SK-N-SH (cell line): ENCODE measurements around the gene ALDH16A1. TPM values are rescaled to one million over a fixed set of nuclear protein-coding genes. Genes with fewer than 3 reads are reported as not detected.

Experiments
- CTCF ChIA-PET: fragments of 300-600, 350-600 bp; formaldehyde crosslinking; extraction: SDS; loops from one replicate; lab custom pipeline; 2021; lab: Yijun Ruan, JAX
- POLR2A ChIA-PET: fragments of 350-600 bp; sonication (Branson Sonifier 250); formaldehyde crosslinking; extraction: SDS; loops from one replicate; lab custom pipeline; 2020; ENCODE audit warnings: antibody characterized with exemption, inconsistent platforms; lab: Yijun Ruan, JAX
- DNase-seq: peaks from one replicate; pipeline ENCODE4 v3.0.0; 2012
- H2AFZ ChIP-seq: fragments of 200-600 bp; sonication (generic); 2 replicates; pipeline ENCODE4 v1.8.1; 2016; ENCODE audit warnings: antibody characterized with exemption, mild to moderate bottlenecking, low read depth
- H3F3A ChIP-seq: fragments of 200-600 bp; sonication (generic); replicated peaks from 2 replicates; pipeline ENCODE3; 2016; ENCODE audit warnings: antibody characterized with exemption, mild to moderate bottlenecking; ENCODE audit not compliant: insufficient read depth
- H3K27ac ChIP-seq, 2 experiments: fragments of 200-500 bp in 1 of 2; fragments of 200-600 bp in 1 of 2; sonication (Bioruptor generic) in 1 of 2; sonication (generic), shearing (Covaris generic) in 1 of 2; 2 replicates each; pipeline versions ENCODE4 v1.5.1 to v1.6.1; 2014 to 2016; ENCODE audit warnings: low read depth in 2 of 2, inconsistent platforms in 1 of 2, low read length in 1 of 2, mild to moderate bottlenecking in 1 of 2, mixed read lengths in 1 of 2
- H3K27me3 ChIP-seq: fragments of 200-600 bp; sonication (generic), shearing (Covaris generic); 2 replicates; pipeline ENCODE4 v1.6.1; 2016; ENCODE audit warnings: mixed run types; ENCODE audit not compliant: insufficient read depth
- H3K36me3 ChIP-seq, 2 experiments: fragments of 200-500 bp in 1 of 2; fragments of 200-600 bp in 1 of 2; sonication (Bioruptor generic) in 1 of 2; sonication (generic) in 1 of 2; replicated peaks in 1 of 2; 2 replicates each; pipeline versions ENCODE3 to v1.5.1; 2014 to 2016; ENCODE audit warnings: low read length in 1 of 2, mild to moderate bottlenecking in 1 of 2; ENCODE audit not compliant: insufficient read depth in 2 of 2, control insufficient read depth in 1 of 2
- H3K4me1 ChIP-seq, 2 experiments: fragments of 200-500 bp in 1 of 2; fragments of 200-600 bp in 1 of 2; sonication (Bioruptor generic) in 1 of 2; sonication (generic), shearing (Covaris generic) in 1 of 2; 2 replicates each; pipeline versions ENCODE4 v1.5.1 to v1.6.1; 2014 to 2016; ENCODE audit warnings: low read depth in 1 of 2, low read length in 1 of 2, mixed run types in 1 of 2; ENCODE audit not compliant: insufficient read depth in 2 of 2, control insufficient read depth in 1 of 2
- H3K4me2 ChIP-seq: fragments of 200-600 bp; sonication (generic), shearing (Covaris generic); 2 replicates; pipeline ENCODE4 v1.6.1; 2017; ENCODE audit warnings: mixed run types
- H3K4me3 ChIP-seq, 2 experiments: fragments of 200-500 bp in 1 of 2; fragments of 200-600 bp in 1 of 2; sonication (Bioruptor generic) in 1 of 2; sonication (generic), shearing (Covaris generic) in 1 of 2; 2 replicates each; pipeline versions ENCODE4 v1.5.1 to v1.8.1; 2014 to 2016; ENCODE audit warnings: low read depth in 2 of 2, inconsistent platforms in 1 of 2, low read length in 1 of 2, mild to moderate bottlenecking in 1 of 2, mixed read lengths in 1 of 2, moderate library complexity in 1 of 2
- H3K79me2 ChIP-seq: fragments of 200-600 bp; sonication (generic); 2 replicates; pipeline ENCODE4 v1.8.1; 2017; ENCODE audit warnings: mild to moderate bottlenecking; ENCODE audit not compliant: insufficient read depth
- H3K9ac ChIP-seq: fragments of 200-600 bp; sonication (generic); 2 replicates; pipeline ENCODE4 v1.6.1; 2017; ENCODE audit warnings: mixed run types
- H3K9me2 ChIP-seq: fragments of 200-600 bp; sonication (generic); 2 replicates; pipeline ENCODE4 v1.6.1; 2017; ENCODE audit warnings: mixed run types
- H3K9me3 ChIP-seq: fragments of 200-600 bp; sonication (generic); 2 replicates; pipeline ENCODE4 v1.6.1; 2017; ENCODE audit warnings: mixed run types, mild to moderate bottlenecking, moderate library complexity
- H4K20me1 ChIP-seq: fragments of 200-600 bp; sonication (generic); 2 replicates; pipeline ENCODE4 v1.6.1; 2017; ENCODE audit warnings: mild to moderate bottlenecking, mixed run types; ENCODE audit not compliant: insufficient read depth
- CHD2 ChIP-seq: fragments of 150-350 bp; IDR thresholded peaks from 2 replicates; pipeline ENCODE4 v1.6.1; 2018; ENCODE audit warnings: low read length; ENCODE audit not compliant: partially characterized antibody
- ELF1 ChIP-seq: IDR thresholded peaks from 2 replicates; pipeline ENCODE4 v1.4.0; 2012
- EZH2phosphoT487 ChIP-seq: fragments of 200-600 bp; sonication (generic); IDR thresholded peaks from 2 replicates; pipeline ENCODE4 v1.6.1; 2017; ENCODE audit warnings: low read depth, mixed run types, mild to moderate bottlenecking, antibody characterized with exemption, moderate library complexity, borderline replicate concordance
- FOSL2 ChIP-seq: IDR thresholded peaks from 2 replicates; pipeline ENCODE4 v1.4.0; 2012; ENCODE audit warnings: low read depth, mild to moderate bottlenecking, moderate library complexity, borderline replicate concordance
- FOXJ3 ChIP-seq: sonication (generic); formaldehyde crosslinking; IDR thresholded peaks from 2 replicates; pipeline ENCODE4 v1.5.1; 2020; ENCODE audit warnings: mild to moderate bottlenecking, missing genetic modification reagents
- FOXM1 ChIP-seq: IDR thresholded peaks from 2 replicates; pipeline ENCODE4 v1.4.0; 2012; ENCODE audit warnings: low read depth, mild to moderate bottlenecking
- GABPA ChIP-seq: IDR thresholded peaks from 2 replicates; pipeline ENCODE4 v1.4.0; 2012; ENCODE audit warnings: low read depth, mild to moderate bottlenecking
- GATA2 ChIP-seq: sonication (generic); formaldehyde crosslinking; IDR thresholded peaks from 2 replicates; pipeline ENCODE4 v1.5.0; 2020; ENCODE audit warnings: mild to moderate bottlenecking, missing genetic modification reagents
- IRF3 ChIP-seq: fragments of 150-350 bp; IDR thresholded peaks from 2 replicates; pipeline ENCODE4 v1.6.1; 2016; ENCODE audit warnings: mild to moderate bottlenecking, low read depth, low read length
- MAX ChIP-seq: IDR thresholded peaks from 2 replicates; pipeline ENCODE4 v1.4.0; 2012; ENCODE audit warnings: low read depth
- RAD21 ChIP-seq: IDR thresholded peaks from 2 replicates; pipeline ENCODE4 v1.6.1; 2012; ENCODE audit warnings: mild to moderate bottlenecking, low read length
- SMC3 ChIP-seq: IDR thresholded peaks from 2 replicates; pipeline ENCODE4 v1.6.1; 2012; ENCODE audit warnings: low read depth, low read length, improper control_type of control experiment
- TCF12 ChIP-seq: IDR thresholded peaks from 2 replicates; pipeline ENCODE4 v1.4.0; 2012
- WGBS: methylation state at CpG from one replicate; pipeline ENCODE4 v1.1.6; 2017; ENCODE audit warnings: low lambda C conversion rate; 5-methylcytosine and 5-hydroxymethylcytosine counted together
- polyA plus RNA-seq, 3 experiments: library from polyadenylated mRNA; depleted of rRNA; stranded (reverse); fragments of >200 nt; gene quantifications; 2 replicates each; pipeline ENCODE4 v1.2.3, GENCODE V29; 2012

ALDH16A1 gene
- polyA plus RNA-seq, 1 of the 3 experiments (the other 2 are of a cell fraction): 15.7 TPM

GRCh38 chr19:49411681-49412326 lies 41.2 kb upstream of the ALDH16A1 start:
- Histone ChIP-seq H3K36me3 (no peaks in the 10 kb centered on the region), H3K27me3 (peaks cover 6% of the 10 kb centered on the region), H3K27ac (no peak overlapping the region), H3F3A (no peaks in the 10 kb centered on the region), H3K4me1 (peaks cover 0 to 12% of the 10 kb centered on the region in 2 experiments; a peak in 1 of 4 replicates), H3K9ac (no peak overlapping the region)
- no peak for TF ChIP-seq TCF12
- TF ChIP-seq, all 33 proteins: peak for 0
- Histone ChIP-seq H3K4me3 (no peak overlapping the region), H3K79me2 (no peaks in the 10 kb centered on the region), H3K9me2 (no peaks in the 10 kb centered on the region), H2AFZ (no peak overlapping the region), H4K20me1 (no peaks in the 10 kb centered on the region), H3K4me2 (no peak overlapping the region), H3K9me3 (no peaks in the 10 kb centered on the region)
- no peak for DNase-seq
- 68% methylated on average over 3 of the region's 3 CpGs for WGBS
- POLR2A ChIA-PET: no interaction called here
- CTCF ChIA-PET: interaction anchor here (1.4 to 17.5 kb wide), 3 partner anchors 20 to 31 kb away, joined by 4 to 108 read pairs (median 14); no protein-coding TSS in a partner anchor

- ChIA-PET POLR2A (no interaction called here), CTCF (interaction anchor here (0.7 to 17.5 kb wide), 4 partner anchors 16 to 30 kb away, joined by 3 to 108 read pairs (median 4); no protein-coding TSS in a partner anchor)
- H3F3A ChIP-seq: no peaks in the 10 kb centered on the region
- no peak overlapping the region for H3K4me3 ChIP-seq
- H3K27me3 ChIP-seq: peaks cover 21% of the 10 kb centered on the region
- no peaks in the 10 kb centered on the region for H3K79me2 ChIP-seq
- H3K4me2 ChIP-seq: no peak overlapping the region
- no peak overlapping the region for H2AFZ ChIP-seq
- no peaks in the 10 kb centered on the region for H3K9me3 ChIP-seq
- no peaks in the 10 kb centered on the region for H3K9me2 ChIP-seq
- no peaks in the 10 kb centered on the region for H4K20me1 ChIP-seq
- no peak for TF ChIP-seq CHD2
- TF ChIP-seq ELF1: no peak
- TF ChIP-seq GABPA: no peak
- TF ChIP-seq IRF3: no peak
- no peak for TF ChIP-seq MAX
- no peaks in the 10 kb centered on the region for H3K36me3 ChIP-seq
- DNase-seq: peak; percentile 74
- no peak overlapping the region for H3K9ac ChIP-seq
- 59% methylated on average over 8 of the region's 9 CpGs for WGBS
- H3K27ac ChIP-seq: no peak overlapping the region; a peak in 1 of 4 replicates
- peaks cover 0 to 12% of the 10 kb centered on the region in 2 experiments; a peak in 1 of 4 replicates for H3K4me1 ChIP-seq
Measured at GRCh38 chr19:49413348-49413747, 39.7 kb upstream of the ALDH16A1 start.

- H3F3A ChIP-seq: no peaks in the 10 kb centered on the region
- peaks cover 0 to 12% of the 10 kb centered on the region in 2 experiments; a peak in 1 of 4 replicates for H3K4me1 ChIP-seq
- no peak overlapping the region for H3K27ac ChIP-seq
- H3K9me3 ChIP-seq: no peaks in the 10 kb centered on the region
- peaks cover 30% of the 10 kb centered on the region for H3K27me3 ChIP-seq
- no peak for TF ChIP-seq MAX
- no peak for TF ChIP-seq EZH2phosphoT487
- TF ChIP-seq RAD21: no peak
- TF ChIP-seq GABPA: no peak
- TF ChIP-seq FOSL2: no peak
- TF ChIP-seq TCF12: no peak
- TF ChIP-seq ELF1: no peak
- TF ChIP-seq FOXM1: no peak
- TF ChIP-seq FOXJ3: no peak
- no peak for TF ChIP-seq CHD2
- TF ChIP-seq GATA2 (CRISPR knock-in tag): no peak
- no peak for TF ChIP-seq SMC3
- TF ChIP-seq, all 33 proteins: peak for 0
- no peaks in the 10 kb centered on the region for H3K79me2 ChIP-seq
- no peak overlapping the region for H3K4me2 ChIP-seq
- no peak overlapping the region for H2AFZ ChIP-seq
- POLR2A ChIA-PET: no interaction called here
- H3K36me3 ChIP-seq: no peaks in the 10 kb centered on the region
- H4K20me1 ChIP-seq: no peaks in the 10 kb centered on the region
- DNase-seq: no peak
- 67% methylated on average over 3 of the region's 3 CpGs for WGBS
- no peak overlapping the region for H3K4me3 ChIP-seq
- no peak overlapping the region for H3K9ac ChIP-seq
- CTCF ChIA-PET: interaction anchor here (17.5 kb wide), 1 partner anchor 22 kb away, joined by 108 read pairs; no protein-coding TSS in a partner anchor
- H3K9me2 ChIP-seq: no peaks in the 10 kb centered on the region
Measured at GRCh38 chr19:49414256-49414655, 38.8 kb upstream of the ALDH16A1 start.
